ENCODE data around the gene COX14.

- TF ChIP-seq EZH2 (IDR thresholded peaks at IDR 0.05) (no peak), POLR2AphosphoS5 (IDR thresholded peaks at IDR 0.05; ENCODE audit: borderline replicate concordance, low read depth, low read length) (no peak)
Observed at GRCh38 chr12:50097952-50098351, 14.1 kb upstream of the COX14 start.
